ENCODE results near the gene RGS11.
"Not testable (repeated sequence)": the region's sequence is repeated elsewhere in the genome, so short reads cannot be mapped to it uniquely, and the experiment has no call there.

The RGS11 gene

GRCh38 chr16:260326-260725 lies 15.4 kb downstream of the RGS11 start:
- H3K4me1 ChIP-seq (ENCODE audit: control insufficient read depth, insufficient read depth, low read length) = no peaks in the 10 kb centered on the region
- H3K27ac ChIP-seq (ENCODE audit: low read depth, low read length) = no peak overlapping the region
- no peak overlapping the region for H3K9ac ChIP-seq (ENCODE audit: low read length)
- peaks cover 67% of the 10 kb centered on the region for H3K36me3 ChIP-seq (ENCODE audit: control insufficient read depth, insufficient read depth, low read length)
- no peaks in the 10 kb centered on the region for H3K27me3 ChIP-seq (ENCODE audit: control insufficient read depth, insufficient read depth, low read length)
- H3K9me3 ChIP-seq (ENCODE audit: control insufficient read depth, insufficient read depth, low read depth, low read length) = no peaks in the 10 kb centered on the region
- H3K4me3 ChIP-seq (ENCODE audit: low read depth, low read length) = no peak overlapping the region

DNA sequence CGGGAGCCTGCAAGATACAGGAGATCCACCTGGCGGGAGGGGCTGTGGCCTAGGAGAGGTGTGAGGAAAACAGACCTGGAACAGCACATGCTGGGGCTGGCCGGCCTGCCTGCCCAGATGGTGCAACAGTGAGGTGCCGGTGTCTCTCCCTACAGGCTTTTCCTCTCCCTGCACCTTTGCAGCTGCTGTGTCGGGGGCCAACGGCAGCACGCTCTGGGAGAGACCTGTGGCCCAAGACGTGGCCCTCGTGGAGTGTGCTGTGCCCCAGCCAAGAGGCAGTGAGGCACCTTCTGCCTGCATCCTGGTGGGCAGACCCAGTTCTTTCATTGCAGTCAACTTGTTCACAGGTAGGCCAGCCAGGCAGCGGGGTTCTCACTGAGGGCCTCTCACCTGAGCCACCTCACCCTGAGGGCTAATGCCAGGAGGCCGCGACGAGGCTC lies 15.9 kb downstream of the RGS11 start:
- Histone ChIP-seq H3K36me3 (ENCODE audit: control insufficient read depth, insufficient read depth, low read length) (peaks cover 65% of the 10 kb centered on the region), H3K9me3 (ENCODE audit: control insufficient read depth, insufficient read depth, low read depth, low read length) (no peaks in the 10 kb centered on the region), H3K27ac (ENCODE audit: low read depth, low read length) (no peak overlapping the region), H3K4me1 (ENCODE audit: control insufficient read depth, insufficient read depth, low read length) (no peaks in the 10 kb centered on the region), H3K4me3 (ENCODE audit: low read depth, low read length) (no peak overlapping the region), H3K9ac (ENCODE audit: low read length) (no peak overlapping the region), H3K27me3 (ENCODE audit: control insufficient read depth, insufficient read depth, low read length) (no peaks in the 10 kb centered on the region)

GRCh38 chr16:259226-259625 lies 16.5 kb downstream of the RGS11 start:
- H3K4me1 ChIP-seq (ENCODE audit: control insufficient read depth, insufficient read depth, low read length) = no peaks in the 10 kb centered on the region
- H3K36me3 ChIP-seq (ENCODE audit: control insufficient read depth, insufficient read depth, low read length) = peaks cover 64% of the 10 kb centered on the region
- H3K9ac ChIP-seq (ENCODE audit: low read length) = no peak overlapping the region
- no peaks in the 10 kb centered on the region for H3K9me3 ChIP-seq (ENCODE audit: control insufficient read depth, insufficient read depth, low read depth, low read length)
- no peak overlapping the region for H3K27ac ChIP-seq (ENCODE audit: low read depth, low read length)
- no peak overlapping the region for H3K4me3 ChIP-seq (ENCODE audit: low read depth, low read length)
- H3K27me3 ChIP-seq (ENCODE audit: control insufficient read depth, insufficient read depth, low read length) = no peaks in the 10 kb centered on the region

DNA sequence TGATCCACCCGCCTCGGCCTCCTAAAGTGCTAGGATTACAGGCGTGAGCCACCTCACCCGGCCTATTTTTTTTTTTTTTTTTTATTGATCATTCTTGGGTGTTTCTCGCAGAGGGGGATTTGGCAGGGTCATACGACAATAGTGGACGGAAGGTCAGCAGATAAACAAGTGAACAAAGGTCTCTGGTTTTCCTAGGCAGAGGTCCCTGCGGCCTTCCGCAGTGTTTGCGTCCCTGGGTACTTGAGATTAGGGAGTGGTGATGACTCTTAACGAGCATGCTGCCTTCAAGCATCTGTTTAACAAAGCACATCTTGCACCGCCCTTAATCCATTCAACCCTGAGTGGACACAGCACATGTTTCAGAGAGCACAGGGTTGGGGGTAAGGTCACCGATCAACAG lies 17.7 kb downstream of the RGS11 start:
- not testable (repeated sequence) for H3K4me3 ChIP-seq (ENCODE audit: low read depth, low read length); H3K9ac ChIP-seq (ENCODE audit: low read length); H3K27ac ChIP-seq (ENCODE audit: low read depth, low read length); H3K9me3 ChIP-seq (ENCODE audit: control insufficient read depth, insufficient read depth, low read depth, low read length); H3K27me3 ChIP-seq (ENCODE audit: control insufficient read depth, insufficient read depth, low read length); H3K4me1 ChIP-seq (ENCODE audit: control insufficient read depth, insufficient read depth, low read length)
- peaks cover 60% of the 10 kb centered on the region for H3K36me3 ChIP-seq (ENCODE audit: control insufficient read depth, insufficient read depth, low read length)

DNA sequence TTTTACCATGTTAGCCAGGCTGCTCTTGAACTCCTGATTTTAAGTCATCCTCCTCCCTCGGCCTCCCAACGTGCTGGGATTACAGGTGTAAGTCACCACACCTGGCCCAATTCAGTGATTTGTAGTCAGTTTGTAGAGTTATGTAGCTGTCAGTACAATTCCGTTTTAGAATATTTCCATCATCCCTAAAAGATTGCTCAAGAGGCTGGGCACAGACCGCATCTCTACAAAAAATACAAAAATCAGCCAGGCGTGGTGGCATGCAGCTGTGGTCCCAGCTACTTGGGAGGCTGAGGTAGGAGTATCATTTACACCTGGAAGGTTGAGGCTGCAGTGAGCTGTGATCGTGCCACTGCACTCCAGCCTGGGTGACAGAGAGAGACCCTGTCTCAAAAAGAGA lies 20.6 kb downstream of the RGS11 start:
- Histone ChIP-seq H3K4me1 (ENCODE audit: control insufficient read depth, insufficient read depth, low read length) (no peaks in the 10 kb centered on the region; the same call in 1 of the 2 replicates), H3K4me3 (ENCODE audit: low read depth, low read length) (no peak overlapping the region), H3K27ac (ENCODE audit: low read depth, low read length) (no peak overlapping the region), H3K9ac (ENCODE audit: low read length) (no peak overlapping the region), H3K36me3 (ENCODE audit: control insufficient read depth, insufficient read depth, low read length) (peaks cover 50% of the 10 kb centered on the region), H3K27me3 (ENCODE audit: control insufficient read depth, insufficient read depth, low read length) (no peaks in the 10 kb centered on the region), H3K9me3 (ENCODE audit: control insufficient read depth, insufficient read depth, low read depth, low read length) (no peaks in the 10 kb centered on the region)

DNA sequence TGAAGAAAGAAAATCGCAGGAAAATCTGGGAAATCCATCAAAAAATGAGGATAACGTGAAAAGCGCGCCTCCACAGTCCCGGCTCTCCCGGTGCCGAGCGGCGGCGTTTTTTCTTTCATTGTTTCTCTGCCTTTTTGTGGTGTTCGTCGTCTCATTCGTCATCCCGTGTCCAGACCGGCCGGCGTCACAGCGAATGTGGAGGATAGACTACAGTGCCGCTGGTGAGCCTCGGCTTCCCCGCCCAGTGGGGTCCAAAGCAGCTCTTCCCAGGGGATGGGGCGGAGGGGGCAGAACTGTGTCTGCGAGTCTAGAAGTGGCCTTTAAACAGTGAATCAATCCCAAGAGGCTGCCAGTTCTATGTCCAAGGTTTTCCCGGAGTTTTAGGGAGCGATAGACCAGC lies 21.3 kb downstream of the RGS11 start:
- no peaks in the 10 kb centered on the region for H3K9me3 ChIP-seq (ENCODE audit: control insufficient read depth, insufficient read depth, low read depth, low read length)
- H3K27me3 ChIP-seq (ENCODE audit: control insufficient read depth, insufficient read depth, low read length) = no peaks in the 10 kb centered on the region
- H3K27ac ChIP-seq (ENCODE audit: low read depth, low read length) = no peak overlapping the region
- H3K4me3 ChIP-seq (ENCODE audit: low read depth, low read length) = no peak overlapping the region
- H3K9ac ChIP-seq (ENCODE audit: low read length) = no peak overlapping the region
- no peaks in the 10 kb centered on the region; the same call in 1 of the 2 replicates for H3K4me1 ChIP-seq (ENCODE audit: control insufficient read depth, insufficient read depth, low read length)
- H3K36me3 ChIP-seq (ENCODE audit: control insufficient read depth, insufficient read depth, low read length) = peaks cover 44% of the 10 kb centered on the region

GRCh38 chr16:253833-254232 lies 21.9 kb downstream of the RGS11 start:
- Histone ChIP-seq H3K9ac (ENCODE audit: low read length) (no peak overlapping the region), H3K27ac (ENCODE audit: low read depth, low read length) (no peak overlapping the region), H3K4me3 (ENCODE audit: low read depth, low read length) (no peak overlapping the region), H3K36me3 (ENCODE audit: control insufficient read depth, insufficient read depth, low read length) (peaks cover 39% of the 10 kb centered on the region), H3K4me1 (ENCODE audit: control insufficient read depth, insufficient read depth, low read length) (no peaks in the 10 kb centered on the region; the same call in 1 of the 2 replicates), H3K9me3 (ENCODE audit: control insufficient read depth, insufficient read depth, low read depth, low read length) (no peaks in the 10 kb centered on the region), H3K27me3 (ENCODE audit: control insufficient read depth, insufficient read depth, low read length) (no peaks in the 10 kb centered on the region)

DNA sequence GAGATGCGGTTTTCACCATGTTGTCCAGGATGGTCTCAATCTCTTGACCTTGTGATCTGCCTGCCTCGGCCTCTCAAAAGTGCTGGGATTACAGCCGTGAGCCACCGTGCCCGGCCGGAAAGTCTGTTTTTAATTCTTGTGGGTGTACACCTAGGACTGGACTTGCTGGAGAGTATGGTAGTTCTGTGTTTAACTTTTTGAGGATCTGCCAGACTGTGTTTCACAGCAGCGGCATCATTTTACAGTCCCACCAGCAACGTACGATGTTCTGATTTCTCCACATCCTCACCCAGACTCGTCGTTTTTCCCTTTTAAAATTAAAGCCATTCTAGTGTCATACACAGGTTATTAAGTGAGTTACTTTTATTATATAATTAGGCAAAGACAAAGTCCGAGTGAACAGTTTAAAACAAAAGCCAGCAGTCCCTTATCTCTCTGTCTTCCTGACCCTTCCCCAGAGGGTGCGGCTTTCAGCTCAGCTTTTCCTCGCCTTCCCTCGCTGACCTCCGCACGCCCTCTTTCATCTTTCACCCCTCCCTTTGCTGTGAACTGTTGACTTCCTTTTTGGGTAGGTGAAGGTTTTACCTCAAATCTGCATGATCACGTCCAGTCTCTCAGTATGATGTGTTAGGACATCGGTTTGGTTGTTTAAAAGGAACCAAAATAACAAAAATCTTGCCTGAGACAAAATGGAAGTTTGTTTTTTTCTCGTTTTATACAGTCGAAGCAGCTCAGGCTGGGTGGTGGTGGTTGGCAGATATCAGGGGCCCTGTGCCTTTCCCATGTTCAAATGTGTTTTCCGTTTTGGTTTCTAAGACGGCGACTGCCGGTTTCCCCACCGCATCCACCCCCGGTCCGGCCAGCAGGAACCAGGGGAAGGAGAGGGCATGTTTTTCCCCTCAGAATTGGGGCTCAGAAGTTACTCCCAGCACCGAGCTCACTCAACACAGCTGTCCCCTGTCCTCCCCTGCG lies 23.1 kb downstream of the RGS11 start:
- no peaks in the 10 kb centered on the region for H3K9me3 ChIP-seq (ENCODE audit: control insufficient read depth, insufficient read depth, low read depth, low read length)
- no peak overlapping the region for H3K9ac ChIP-seq (ENCODE audit: low read length)
- no peaks in the 10 kb centered on the region; the same call in 1 of the 2 replicates for H3K4me1 ChIP-seq (ENCODE audit: control insufficient read depth, insufficient read depth, low read length)
- H3K4me3 ChIP-seq (ENCODE audit: low read depth, low read length) = no peak overlapping the region
- no peak overlapping the region for H3K27ac ChIP-seq (ENCODE audit: low read depth, low read length)
- H3K27me3 ChIP-seq (ENCODE audit: control insufficient read depth, insufficient read depth, low read length) = no peaks in the 10 kb centered on the region
- H3K36me3 ChIP-seq (ENCODE audit: control insufficient read depth, insufficient read depth, low read length) = peaks cover 39% of the 10 kb centered on the region

DNA sequence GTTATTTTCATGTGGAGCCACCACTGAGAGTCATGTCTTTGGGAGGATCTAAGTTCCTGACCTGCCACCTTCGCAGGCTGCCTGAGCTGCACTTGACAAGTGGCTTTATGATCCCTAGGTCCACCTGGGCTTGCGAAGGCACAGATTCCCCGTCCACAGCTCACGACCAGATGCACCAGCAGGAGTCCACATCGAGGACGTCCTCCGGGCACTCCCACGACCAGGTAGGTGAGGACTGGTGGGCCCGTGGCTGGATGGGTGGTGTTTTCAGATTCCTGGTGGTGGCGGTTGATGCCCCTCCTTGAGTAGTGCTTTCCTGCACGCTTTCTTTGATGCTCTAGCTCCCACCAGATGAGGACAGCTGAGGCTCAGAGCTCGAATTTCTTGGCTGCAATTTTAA lies 26.3 kb downstream of the RGS11 start:
- Histone ChIP-seq H3K9me3 (ENCODE audit: control insufficient read depth, insufficient read depth, low read depth, low read length) (no peaks in the 10 kb centered on the region), H3K9ac (ENCODE audit: low read length) (no peak overlapping the region), H3K27ac (ENCODE audit: low read depth, low read length) (no peak overlapping the region), H3K36me3 (ENCODE audit: control insufficient read depth, insufficient read depth, low read length) (peaks cover 25% of the 10 kb centered on the region), H3K27me3 (ENCODE audit: control insufficient read depth, insufficient read depth, low read length) (no peaks in the 10 kb centered on the region), H3K4me3 (ENCODE audit: low read depth, low read length) (no peak overlapping the region), H3K4me1 (ENCODE audit: control insufficient read depth, insufficient read depth, low read length) (no peaks in the 10 kb centered on the region; the same call in 1 of the 2 replicates)

DNA sequence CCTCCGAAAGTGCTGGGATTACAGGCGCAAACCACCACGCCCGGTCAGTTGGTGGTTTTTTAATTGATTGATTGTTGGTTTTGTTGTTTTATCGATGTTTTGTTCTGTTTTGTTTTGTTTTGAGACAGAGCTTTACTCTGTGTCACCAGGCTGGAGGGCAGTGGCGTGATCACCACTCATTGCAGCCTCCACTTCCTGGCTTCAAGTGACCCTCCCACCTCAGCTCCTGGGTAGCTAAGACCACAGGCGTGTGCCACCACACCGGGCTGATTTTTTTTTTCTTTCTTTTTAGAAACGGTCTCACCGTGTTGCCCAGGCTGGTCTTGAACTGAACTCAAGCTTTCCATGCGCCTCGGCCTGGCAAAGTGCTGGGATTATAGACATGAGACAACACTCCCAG lies 28.7 kb downstream of the RGS11 start:
- Histone ChIP-seq H3K27me3 (ENCODE audit: control insufficient read depth, insufficient read depth, low read length) (no peaks in the 10 kb centered on the region), H3K4me1 (ENCODE audit: control insufficient read depth, insufficient read depth, low read length) (no peaks in the 10 kb centered on the region; the same call in 1 of the 2 replicates), H3K9me3 (ENCODE audit: control insufficient read depth, insufficient read depth, low read depth, low read length) (no peaks in the 10 kb centered on the region), H3K27ac (ENCODE audit: low read depth, low read length) (no peak overlapping the region), H3K36me3 (ENCODE audit: control insufficient read depth, insufficient read depth, low read length) (peaks cover 9% of the 10 kb centered on the region), H3K4me3 (ENCODE audit: low read depth, low read length) (no peak overlapping the region), H3K9ac (ENCODE audit: low read length) (no peak overlapping the region)

GRCh38 chr16:245105-245504 lies 30.6 kb downstream of the RGS11 start:
- H3K27me3 ChIP-seq (ENCODE audit: control insufficient read depth, insufficient read depth, low read length) = no peaks in the 10 kb centered on the region
- H3K4me1 ChIP-seq (ENCODE audit: control insufficient read depth, insufficient read depth, low read length) = no peaks in the 10 kb centered on the region; the same call in 1 of the 2 replicates
- no peak overlapping the region for H3K9ac ChIP-seq (ENCODE audit: low read length)
- H3K27ac ChIP-seq (ENCODE audit: low read depth, low read length) = no peak overlapping the region
- peaks cover under 1% of the 10 kb centered on the region for H3K36me3 ChIP-seq (ENCODE audit: control insufficient read depth, insufficient read depth, low read length)
- H3K4me3 ChIP-seq (ENCODE audit: low read depth, low read length) = no peak overlapping the region
- H3K9me3 ChIP-seq (ENCODE audit: control insufficient read depth, insufficient read depth, low read depth, low read length) = no peaks in the 10 kb centered on the region

All from HUES6 (cell line).